HEK293T (cell line): ENCODE measurements around the gene SEMA3D.

Experiments
- CTBP1 ChIP-seq: fragments of 450-650 bp; IDR thresholded peaks from 2 replicates; pipeline ENCODE4 v1.6.1; 2016; ENCODE audit warnings: borderline replicate concordance
- SUZ12 ChIP-seq: fragments of 450-650 bp; IDR thresholded peaks from 2 replicates; pipeline ENCODE4 v1.6.1; 2016; ENCODE audit warnings: mild to moderate bottlenecking

DNA sequence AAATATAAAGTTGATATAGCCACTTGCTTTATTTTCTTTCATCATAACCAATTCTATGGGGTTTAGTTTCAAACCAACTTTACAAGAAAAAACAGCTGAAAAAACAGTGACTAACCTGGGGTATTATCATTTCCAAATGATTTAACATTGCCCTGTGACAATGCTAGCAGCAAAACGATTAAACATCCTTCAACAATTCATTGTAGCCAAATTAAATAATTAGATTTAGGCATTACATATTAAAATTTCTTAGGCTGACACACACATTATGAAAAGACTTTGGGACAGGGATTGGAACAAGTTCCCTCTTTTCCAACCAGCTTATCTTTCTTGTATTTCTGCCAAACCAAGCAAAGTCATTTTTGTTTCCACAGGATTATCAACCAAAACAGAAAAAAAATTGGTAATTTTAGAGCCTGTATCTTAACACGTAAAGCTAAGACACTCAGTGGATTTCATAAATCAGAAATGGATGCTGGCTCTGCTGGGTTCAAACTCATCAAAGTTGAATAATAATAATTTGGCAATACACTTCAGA is 84.0 kb downstream of the SEMA3D start:
- TF ChIP-seq SUZ12 (no peak), CTBP1 (no peak)
